ENCODE results near the gene CARD9.
A peak's percentile ranks its signal among the peaks of the same experiment; 100 is the strongest.

CARD9 gene

DNA sequence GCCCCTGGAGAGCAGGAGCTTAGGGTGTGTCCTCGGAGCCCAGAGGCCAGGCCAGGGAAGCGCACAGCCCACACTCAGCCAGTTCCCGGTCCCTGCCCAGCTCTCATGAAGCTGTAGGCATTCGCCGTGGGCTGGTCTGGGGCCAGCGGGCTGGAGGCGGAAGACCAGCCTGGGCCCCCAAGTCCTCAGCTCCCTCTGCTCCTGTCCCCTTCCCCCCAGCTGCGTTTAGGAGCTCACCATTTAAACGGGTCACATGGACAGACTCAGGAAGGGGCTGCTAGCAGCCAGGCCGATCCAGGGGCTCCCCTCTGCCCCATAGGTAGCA, 27.4 kb downstream of the CARD9 start:
- no peak for DNase-seq

DNA sequence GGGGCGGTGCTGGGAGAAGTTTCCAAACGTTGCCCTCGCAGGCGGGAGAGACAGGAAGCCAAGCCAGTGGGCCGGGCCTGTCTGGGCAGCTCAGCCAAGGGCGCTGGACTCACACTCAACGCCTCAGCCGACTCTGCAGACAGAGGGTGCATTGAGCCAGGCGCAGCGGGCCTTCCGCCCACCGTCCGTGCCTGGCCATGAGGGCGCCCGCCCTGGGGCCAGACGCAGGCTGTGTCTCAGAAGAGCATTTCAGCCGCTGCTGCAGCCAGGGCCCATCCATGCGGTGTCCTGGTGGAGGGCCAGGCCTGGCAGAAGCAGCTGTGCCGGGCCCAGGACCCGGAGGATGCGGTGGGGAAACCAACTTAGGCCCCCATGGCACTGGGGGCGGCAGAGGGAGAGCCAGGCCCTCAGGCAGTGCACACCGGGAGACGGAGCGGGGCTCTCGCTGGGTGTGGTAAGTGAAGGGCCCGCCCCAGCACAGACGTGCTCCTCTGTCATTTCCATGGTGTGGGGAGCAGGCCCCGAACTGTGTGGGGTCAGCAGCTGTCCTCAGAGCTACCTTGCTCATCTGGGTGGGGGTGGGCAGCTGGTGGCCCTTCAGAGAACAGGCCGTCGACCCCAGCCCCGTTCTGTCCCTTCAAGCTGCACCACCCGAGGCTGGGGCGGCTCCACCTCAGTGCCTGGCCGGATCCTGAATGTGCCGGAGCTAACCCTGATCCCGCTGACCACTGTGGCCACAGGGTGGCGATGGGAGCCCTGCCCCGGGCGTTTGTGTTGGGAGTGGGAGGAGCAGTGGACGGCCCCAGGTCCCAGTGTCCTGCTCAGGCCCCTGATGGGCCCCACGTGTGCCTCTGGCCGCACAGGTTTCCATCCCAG, 27.9 kb downstream of the CARD9 start:
- DNase-seq, result no peak

DNA sequence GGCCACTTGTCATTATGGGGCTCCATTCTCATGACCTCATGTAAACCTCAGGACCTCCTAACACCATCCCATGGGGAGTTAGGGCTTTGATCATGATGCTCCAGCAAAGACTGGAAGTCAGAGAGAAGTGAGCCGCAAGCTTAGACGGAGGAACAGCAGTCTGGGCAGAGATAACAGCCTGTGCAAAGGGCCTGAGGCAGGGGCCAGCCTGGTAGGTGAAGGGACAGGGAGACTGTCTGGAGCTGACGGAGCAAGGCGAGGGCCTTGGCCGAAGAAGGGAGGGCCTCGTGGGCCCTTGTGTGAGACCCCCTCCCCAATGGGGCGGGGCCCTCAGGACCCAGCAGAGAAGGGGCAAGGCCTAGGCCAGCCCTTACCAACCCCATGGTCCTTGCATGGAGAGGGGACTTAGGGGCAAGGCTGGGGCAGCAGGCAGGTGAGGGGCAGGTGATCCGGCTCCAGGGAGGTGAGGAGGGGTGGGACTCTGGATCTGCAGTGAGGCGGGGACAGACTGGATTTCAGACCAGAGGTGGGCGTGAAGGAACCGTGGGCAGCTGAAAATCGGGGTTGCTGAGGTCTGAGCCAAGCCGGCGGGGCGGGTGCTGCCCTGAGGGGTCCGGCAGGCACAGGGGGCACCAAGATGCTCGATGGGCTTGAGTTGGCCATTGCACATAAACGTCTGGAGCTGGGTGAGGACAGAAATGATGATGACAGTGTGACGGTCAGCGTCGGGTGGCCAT, 28.8 kb downstream of the CARD9 start:
- no peak for DNase-seq

DNA sequence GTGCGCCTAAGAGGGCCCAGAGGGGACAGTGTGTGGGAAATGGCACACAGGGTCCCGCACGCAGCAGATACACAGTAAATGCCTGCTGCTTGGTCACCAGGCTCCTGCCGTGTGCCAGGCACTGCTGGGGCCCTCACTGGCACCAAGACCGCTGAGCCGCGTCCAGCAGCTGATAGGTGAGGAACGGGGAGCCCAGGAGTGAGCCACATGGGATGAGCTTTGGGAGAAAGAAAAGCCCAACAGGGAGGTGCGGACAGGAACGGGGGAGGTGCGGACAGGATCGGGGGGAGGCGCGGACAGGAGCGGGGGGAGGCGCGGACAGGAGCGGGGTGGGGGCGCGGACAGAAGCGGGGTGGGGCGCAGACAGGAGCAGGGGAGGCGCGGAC, 29.6 kb downstream of the CARD9 start:
- DNase-seq, result no peak

DNA sequence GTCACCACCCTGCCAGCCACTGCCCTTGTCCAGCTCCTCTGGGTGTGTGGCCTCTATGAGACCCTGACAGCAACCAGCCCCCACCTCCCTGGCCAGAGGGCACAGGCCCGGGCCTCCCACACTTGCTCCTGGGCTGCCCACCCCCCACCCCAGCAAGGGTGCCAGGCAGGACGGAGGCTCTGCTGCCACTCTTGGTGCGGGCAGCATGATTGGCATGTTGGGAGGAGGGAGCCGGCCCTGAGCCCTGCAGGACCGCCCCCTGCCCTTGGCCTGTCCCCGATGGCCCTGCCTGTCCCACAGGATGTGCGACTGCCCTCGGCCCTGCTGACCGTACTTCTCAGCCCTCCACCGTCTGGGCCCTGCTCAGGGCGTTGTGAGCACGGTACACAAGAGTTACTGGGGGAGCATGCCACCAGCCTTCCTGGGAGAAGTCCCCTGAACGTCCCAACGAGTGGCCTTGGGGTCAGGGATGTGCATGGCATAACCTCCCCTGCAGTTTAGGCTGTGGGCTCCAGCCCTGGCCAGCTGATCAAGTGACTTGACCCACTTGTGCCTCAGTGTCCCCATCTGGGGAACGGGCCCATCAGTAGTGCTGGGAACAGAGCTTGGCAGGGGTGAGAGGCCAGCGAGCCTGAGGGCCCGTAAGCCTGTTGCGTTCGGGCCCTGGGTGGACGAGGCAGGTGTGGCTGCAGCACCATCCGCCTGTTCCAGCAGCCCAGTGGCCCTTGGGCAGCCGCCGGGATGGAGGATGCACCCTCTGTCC, 30.2 kb downstream of the CARD9 start:
- no peak for DNase-seq

DNA sequence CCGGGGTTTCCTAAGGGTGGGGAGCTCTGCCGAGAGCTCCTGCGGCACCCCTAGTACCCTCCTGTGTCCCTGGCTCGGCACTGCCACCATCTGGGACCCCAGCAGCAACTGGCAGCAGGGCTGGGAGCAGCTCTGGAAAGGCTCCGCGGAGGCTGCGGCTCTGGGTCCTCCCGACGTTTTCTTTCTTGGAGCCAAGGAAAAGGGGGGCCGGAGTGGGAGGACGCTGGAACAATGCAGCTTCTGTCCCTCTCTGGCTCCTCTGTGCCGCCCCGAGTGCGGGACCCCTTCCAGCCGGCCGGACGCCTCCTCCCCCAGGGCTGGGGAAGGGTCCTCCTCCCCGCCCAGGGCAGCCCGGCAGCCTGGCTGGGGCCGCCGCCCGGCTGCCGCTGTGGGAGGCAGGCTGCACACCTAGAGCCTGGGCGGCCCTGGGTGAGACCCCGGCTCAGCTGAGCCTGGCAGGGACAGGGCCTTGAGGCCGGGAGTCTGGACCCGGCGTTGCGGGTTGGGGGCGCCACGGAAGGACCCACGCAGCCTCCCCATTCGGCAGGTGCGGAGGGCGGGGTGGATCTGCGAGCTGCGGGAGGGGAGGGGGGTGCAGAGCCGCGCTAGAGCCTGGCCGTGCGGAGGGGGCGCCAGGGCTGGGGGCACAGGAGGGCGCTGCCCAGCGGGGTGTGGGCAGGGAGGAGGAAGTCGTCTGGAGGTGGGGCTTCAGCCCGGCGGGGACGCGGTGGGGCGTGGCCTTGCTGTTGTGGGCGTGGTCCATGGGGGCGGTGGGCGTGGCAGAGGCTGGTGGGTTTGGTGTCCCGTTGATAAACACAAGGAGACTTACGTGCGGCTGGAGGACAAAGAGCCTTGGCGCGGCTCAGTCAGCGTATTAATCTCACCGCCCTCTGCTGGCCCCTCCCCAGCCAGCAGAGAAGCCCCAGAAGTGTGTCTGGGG, 31.0 kb downstream of the CARD9 start:
- DNase-seq, result peak; percentile 72

DNA sequence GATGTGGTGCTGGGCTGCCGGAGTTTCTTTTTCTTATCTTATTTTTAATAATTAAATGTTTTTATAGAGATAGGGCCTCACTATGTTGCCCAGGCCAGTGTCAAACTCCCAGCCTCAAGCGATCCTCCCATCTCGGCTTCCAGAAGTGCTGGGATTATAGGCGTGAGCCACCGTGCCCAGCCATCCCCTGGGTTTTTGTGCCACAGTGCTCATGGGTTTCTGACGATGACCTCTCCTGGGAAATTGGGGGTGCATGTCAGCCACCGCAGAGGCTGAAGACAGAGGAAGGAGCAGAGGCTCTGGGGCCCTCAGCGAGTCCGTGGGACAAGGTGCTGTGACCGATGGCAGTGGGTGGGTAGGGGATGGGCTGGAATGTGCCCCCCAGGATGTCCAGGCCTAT, 31.7 kb downstream of the CARD9 start:
- DNase-seq, result no peak

DNA sequence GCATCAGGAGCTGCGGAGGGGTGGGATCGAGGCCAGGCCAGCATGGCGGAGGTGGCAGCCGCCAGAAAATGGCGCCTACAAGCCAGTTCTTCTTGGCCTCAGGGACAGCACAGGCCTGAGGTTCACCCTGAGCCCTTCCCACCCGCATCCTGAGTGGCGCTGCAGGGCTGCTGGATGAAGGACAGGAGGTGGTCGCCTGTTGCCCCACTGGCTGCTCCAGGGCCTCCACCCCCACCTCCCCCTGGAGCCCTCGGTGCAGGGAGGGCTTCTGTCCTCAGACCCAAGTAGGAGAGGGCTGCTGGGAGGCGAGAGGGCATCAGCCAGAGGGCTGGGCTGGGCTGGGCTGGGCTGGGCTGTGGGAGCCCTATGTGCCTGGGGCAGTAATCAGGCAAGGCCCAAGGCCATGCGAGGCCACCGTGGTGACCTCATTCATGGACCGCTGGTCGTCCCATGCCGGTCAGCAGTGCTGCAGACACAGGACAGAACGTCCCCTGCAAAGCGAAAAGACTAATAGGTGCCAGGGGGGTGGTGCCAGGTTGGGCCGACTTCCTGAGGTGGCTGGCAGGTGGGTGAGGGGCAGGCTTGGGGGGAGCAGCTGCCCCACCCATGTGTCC, 32.3 kb downstream of the CARD9 start:
- no peak for DNase-seq

DNA sequence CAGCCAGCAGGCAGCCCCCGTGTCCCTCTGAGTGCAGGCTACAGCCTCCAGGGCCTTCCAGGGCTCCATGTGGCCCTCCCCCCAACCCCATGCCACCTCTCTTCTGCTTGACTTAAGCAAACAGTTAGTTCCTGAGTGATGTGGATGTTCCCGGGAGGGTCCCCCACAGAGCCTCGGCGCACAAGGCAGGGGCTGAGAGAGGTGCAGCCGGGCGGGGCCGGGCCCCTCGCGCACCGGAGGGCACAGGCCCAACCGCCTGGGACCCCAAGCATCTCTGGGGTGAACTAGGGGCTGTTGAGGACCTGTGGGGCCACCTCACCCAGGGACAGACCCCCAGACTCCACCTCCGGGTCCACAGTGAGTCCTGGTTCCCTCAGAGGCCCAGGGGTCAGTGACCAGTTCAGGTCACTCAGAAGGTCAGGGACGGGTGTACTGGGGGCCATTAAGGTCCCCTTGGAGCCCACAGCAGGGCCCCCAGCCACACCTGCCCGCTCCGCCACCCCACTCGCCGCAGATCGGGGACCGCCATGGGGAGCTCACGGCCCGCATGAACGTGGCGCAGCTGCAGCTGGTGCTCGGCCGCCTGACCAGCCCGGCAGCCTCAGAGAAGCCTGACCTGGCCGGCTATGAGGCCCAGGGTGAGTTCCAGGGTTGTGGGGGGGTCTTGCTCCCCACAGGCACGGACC, 33.0 kb downstream of the CARD9 start:
- DNase-seq, result no peak

DNA sequence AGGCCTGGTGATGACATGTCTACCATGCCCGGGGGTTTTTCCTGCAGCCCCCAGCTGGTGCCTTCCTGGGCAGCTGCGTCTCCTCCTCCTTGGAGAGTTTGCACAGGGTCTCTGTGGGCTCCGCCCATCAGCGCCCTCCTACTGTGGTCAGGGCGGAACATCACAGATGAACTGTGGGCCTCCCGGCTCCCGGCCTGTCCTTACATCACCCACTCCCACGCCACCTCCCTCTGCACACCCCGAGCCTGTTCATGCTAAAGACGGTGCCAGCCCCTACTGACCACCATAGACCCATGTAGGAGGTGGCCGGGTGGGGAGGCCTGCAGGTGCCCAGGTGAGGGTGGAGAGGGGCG, 33.5 kb downstream of the CARD9 start:
- no peak for DNase-seq

DNA sequence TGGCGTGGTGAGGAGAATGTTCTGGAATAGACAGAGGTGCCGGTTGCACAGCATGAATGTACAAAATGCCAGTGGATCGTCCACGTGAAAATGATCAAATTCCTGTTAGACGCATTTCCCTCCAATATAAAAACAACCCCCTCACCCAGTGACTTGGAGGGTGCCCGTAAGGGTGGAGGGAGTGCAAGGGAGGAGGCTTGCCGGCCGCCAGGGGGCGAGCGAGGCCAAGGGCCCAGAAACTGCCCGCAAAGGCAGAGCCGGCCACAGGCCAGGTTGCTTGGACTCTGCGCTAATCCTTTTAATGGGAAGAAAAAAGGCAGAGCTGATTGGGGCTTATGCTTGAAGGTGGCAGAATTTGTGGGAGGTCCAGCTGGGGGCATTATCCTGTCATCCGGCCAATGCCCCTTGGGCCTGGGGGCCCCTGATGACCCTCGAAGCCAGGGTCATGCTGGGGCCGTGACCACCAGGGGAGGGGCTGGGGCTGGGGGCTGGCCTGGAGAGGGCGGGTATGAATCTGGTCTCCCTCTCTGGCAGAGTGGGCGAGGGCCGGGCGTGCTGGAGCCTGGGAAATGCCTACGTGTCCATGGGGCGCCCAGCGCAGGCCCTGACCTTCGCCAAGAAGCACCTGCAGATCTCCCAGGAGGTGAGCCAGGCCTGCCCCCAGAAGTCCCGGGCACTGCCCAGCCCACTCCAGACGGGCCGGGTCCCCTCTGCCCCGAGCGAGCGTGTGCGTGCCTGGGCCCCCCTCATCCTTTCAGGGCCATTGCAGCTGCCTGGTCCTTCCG, 34.1 kb downstream of the CARD9 start:
- DNase-seq, result peak; percentile 59

DNA sequence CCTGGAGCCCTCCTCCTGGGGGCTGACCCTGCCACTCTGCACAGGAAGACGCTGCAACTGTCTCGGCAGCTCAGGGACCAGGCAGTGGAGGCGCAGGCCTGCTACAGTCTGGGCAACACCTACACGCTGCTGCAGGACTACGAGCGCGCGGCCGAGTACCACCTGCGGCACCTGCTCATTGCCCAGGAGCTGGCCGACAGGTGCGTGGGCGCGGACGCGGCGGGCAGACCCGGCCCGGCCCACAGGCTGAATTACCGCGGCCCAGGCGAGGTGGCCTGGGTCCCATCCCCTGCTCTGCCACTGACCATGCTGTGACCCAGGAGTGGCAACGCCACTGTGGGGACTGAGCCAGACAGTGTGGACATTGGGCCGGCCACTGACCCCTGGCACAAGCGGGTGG, 35.0 kb downstream of the CARD9 start:
- no peak for DNase-seq

DNA sequence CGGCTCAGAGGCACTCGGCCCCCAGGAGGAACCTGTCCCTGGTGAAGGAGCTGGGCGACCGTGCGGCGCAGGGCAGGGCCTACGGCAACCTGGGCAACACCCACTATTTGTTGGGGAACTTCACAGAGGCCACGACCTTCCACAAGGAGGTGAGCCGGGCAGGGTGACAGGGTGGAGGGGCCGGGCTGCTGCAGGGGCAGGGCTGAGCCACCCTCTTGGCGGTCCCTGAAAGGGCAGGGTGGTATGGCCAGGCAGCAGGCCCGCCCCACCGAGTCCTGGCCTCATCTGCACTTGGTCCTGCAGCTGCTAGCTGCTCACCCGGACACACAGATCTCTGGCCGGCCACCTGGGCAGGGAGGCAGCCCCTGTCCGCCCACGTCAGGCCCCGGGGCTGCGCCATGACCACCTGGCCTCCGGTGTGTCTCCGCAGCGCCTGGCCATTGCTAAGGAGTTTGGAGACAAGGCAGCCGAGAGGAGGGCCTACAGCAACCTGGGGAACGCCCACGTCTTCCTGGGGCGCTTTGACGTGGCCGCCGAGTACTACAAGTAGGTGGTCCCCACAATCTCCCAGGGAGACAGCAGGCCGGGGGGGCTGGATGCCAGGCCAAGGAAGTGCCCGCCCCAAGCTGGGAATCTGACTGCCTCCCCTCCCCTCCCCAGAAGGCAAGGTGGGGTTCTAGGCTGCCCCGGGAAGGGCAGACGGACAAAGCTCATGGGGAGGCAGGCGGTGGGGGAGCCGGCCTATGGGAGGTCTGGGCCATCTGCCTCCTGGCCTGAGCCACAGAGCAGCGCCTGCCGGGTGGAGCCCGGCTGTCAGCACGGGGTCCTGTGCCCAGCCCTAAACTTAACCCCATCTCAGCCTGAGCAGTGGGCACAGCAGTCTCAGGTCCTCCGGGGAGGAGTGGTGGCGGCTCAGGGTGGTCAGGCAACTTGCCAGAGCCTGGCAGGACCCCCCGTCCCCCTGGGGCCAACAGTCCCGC, 35.8 kb downstream of the CARD9 start:
- DNase-seq, result no peak

DNA sequence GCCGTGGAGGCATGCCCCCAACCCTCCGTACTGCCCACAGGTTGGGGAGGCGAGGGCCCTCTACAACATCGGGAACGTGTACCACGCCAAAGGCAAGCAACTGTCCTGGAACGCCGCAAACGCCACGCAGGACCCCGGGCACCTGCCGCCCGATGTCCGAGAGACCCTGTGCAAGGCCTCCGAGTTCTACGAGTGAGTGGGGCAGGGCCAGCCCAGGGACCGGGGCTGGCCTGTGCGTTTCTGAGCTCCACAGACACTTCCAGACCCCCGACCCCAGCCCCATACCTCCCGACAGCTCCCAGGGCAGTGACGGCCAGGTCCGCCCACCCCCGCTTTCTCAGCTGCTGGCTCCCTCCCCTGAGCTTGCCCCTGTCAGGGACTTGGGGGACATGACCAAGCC, 36.6 kb downstream of the CARD9 start:
- no peak for DNase-seq

DNA sequence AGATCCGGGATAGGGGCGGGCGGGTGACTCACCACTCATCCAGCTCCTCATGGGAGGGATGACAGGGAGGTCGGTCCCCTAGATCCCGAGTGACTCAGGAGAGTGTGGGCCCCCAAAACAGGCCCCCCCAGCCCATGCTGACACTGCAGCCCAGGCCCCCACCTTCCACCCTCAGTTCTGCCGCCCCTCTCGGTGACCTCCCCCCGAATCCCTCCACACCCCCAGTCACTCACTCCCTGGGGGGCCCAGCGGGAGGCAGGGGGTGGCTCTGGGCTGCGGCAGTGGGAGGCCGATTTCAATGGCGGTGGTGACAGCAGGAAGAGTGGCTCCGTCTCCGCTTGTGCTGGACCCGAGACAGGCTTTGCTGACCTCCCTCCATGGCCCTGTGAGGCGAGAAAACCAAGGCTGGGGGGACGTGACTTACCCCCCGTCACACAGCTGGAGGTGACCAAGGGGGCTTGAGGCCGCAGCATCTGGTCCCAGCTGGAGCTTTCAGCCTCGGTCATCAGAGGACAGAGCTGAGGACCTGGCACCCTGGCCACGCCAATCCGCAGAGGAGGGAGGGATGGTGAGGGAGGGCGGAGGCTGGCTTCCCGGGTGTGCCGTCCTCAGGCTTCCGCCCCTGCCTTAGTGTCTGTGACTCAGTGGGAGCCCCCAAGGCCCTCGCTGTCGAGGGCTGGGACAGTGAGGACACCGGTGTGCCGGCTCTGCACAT, 37.2 kb downstream of the CARD9 start:
- no peak for DNase-seq

DNA sequence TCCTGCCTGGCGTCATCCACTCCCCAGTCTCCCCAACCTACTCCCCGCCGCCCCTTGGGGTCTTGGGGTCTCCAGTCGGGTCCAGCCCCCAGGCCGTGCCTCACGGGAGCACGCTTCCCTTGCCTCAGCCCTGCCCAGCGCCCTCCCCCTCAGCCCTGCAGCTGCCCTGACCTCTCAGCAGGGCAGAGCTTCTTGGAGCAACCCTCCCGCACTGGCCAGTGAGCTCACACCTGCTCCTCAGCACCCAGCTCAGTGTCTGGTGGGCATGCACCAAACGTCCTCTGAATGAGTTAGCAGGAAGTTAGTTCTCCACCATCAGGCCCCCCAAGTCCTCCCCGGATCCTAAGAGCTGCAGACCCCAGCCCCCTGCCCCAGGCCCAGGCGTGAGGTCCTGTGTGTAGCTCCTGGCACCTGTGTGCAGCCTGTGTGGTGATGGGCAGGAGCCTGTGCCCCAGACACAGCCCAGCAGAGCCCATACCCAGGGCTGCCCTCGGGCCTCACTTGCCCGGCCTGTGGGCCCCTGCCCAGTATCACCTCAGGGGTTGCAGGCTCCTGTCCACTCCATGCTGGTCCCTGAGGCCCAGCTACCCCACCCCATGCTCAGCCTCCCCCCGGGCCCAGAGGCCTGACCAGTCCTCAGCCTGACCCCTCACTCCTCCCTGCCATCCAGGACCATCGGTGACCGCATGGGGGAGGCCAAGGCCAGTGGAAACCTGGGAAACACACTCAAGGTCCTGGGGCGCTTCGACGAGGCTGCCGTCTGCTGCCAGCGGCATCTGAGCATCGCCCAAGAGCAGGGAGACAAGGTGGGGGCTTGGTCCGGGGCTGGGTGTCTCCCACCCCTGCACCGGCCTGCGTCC, 37.9 kb downstream of the CARD9 start:
- DNase-seq, result no peak

DNA sequence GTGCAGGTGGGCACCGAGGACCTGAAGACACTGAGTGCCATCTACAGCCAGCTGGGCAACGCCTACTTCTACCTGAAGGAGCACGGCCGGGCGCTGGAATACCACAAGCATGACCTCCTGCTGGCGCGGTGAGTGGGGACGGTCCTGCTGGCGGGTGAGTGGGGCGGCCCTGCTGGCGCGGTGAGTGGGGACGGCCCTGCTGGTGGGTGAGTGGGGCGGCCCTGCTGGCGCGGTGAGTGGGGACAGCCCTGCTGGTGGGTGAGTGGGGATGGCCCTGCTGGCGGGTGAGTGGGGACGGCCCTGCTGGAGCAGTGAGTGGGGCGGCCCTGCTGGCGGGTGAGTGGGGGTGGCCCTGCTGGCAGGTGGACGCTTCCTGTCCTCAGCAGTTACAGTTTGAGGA, 38.9 kb downstream of the CARD9 start:
- DNase-seq, result no peak

DNA sequence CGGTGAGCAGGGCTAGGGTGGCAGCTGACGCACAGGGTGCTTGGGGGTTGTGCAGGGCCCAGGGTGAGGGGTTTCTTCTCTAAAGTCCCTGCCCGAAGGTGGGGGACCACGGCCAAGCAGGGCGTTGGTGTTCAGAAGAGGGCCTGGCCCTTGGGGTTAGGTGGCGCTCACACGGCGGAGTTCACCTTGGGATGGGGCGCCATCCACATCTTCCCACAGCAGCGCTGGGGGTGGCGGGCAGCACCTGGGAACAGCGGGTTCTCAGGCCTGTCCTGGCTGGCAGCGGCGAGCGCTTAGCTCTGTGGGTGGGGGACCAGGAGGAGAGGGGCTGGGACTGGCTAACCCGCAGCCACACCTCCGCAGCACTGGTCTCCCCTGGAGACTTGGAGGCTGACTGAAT, 40.0 kb downstream of the CARD9 start:
- no peak for DNase-seq

Measured in inflammatory macrophage treated with lipopolysaccharide for 4 hours (primary cell).